ENCODE measurements around the gene HOXA5.
A peak's percentile ranks its signal among the peaks of the same experiment; 100 is the strongest.

Gene HOXA5

DNA sequence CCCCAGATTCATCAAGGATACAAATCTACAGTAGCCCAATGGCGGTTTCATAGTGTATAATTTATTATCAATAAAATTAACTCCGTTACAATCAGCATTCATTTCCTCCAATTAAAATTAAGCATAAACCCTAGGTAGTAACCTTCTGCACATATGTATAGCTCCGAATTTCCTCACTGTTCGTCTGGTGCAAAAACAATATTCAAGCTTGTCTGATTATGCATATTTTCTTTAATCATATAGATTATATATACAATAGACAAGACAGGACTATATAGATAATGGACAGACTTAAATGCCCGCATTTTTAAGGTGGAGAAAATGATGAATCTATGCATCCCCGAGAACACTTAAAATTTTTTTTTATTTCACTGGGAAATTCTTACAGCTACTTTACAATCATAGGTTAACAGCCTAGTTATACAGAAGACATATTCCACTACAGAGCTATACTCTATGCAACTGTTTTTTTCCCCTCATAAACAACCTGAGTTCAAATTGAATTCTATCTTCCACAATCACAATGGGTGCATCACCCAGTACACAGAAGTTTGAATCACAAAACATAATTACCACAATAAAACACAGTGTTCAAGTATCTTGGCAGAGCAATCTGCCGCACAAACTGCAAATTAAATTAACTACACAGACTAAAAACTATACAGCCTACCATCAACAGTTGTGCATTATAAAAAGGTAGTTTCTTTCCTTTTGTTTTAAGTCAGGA, 19.2 kb upstream of the HOXA5 start:
- FAIRE-seq, result no peak
- TF ChIP-seq POLR2A (IDR thresholded peaks at IDR 0.05; ENCODE audit: low read depth, low read length), result no peak
- no peak for DNase-seq (ENCODE audit: insufficient read length, low spot score)

GRCh38 chr7:27161721-27162560, 18.5 kb upstream of the HOXA5 start:
- no peak for DNase-seq (ENCODE audit: insufficient read length, low spot score)
- no peak for FAIRE-seq
- no peak for TF ChIP-seq POLR2A (IDR thresholded peaks at IDR 0.05; ENCODE audit: low read depth, low read length)

DNA sequence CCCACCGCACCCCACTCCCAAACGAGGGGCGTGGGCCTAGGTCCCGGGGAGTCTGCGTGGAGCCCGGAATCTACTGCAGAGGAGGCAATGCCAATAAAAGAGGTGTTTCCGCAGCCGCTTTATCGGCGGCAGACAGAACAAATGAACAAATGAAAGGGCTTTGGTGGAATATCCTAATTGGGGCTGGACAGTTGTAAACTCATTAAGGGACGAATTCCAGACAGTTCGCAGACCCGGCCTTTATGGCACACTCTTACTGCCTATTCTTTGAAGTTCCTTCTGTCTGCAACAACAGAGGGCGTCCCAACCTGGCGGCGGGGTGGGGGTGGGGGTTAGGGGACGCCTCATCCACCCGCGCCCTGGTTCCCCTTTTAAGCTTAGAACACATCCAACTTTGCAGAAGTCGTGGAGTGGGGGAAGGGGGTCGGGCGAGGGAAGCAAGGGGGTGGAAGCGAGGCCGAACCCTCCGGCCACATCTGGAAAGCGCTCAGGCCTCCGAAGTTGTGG, 17.8 kb upstream of the HOXA5 start:
- FAIRE-seq, result no peak
- DNase-seq (ENCODE audit: insufficient read length, low spot score), result no peak
- no peak for TF ChIP-seq POLR2A (IDR thresholded peaks at IDR 0.05; ENCODE audit: low read depth, low read length)

- TF ChIP-seq POLR2A (IDR thresholded peaks at IDR 0.05; ENCODE audit: low read depth, low read length), result no peak
- FAIRE-seq (peak; percentile 60), DNase-seq (ENCODE audit: insufficient read length, low spot score) (peak; percentile 98)
Measured at GRCh38 chr7:27160546-27161213, 17.2 kb upstream of the HOXA5 start.

- no peak for TF ChIP-seq POLR2A (IDR thresholded peaks at IDR 0.05; ENCODE audit: low read depth, low read length)
- no peak for DNase-seq (ENCODE audit: insufficient read length, low spot score)
- FAIRE-seq, result no peak
Measured at GRCh38 chr7:27160145-27160545, 16.7 kb upstream of the HOXA5 start.

- FAIRE-seq (no peak), DNase-seq (ENCODE audit: insufficient read length, low spot score) (no peak)
- no peak for TF ChIP-seq POLR2A (IDR thresholded peaks at IDR 0.05; ENCODE audit: low read depth, low read length)
Measured at GRCh38 chr7:27159266-27160144, 16.0 kb upstream of the HOXA5 start.

DNA sequence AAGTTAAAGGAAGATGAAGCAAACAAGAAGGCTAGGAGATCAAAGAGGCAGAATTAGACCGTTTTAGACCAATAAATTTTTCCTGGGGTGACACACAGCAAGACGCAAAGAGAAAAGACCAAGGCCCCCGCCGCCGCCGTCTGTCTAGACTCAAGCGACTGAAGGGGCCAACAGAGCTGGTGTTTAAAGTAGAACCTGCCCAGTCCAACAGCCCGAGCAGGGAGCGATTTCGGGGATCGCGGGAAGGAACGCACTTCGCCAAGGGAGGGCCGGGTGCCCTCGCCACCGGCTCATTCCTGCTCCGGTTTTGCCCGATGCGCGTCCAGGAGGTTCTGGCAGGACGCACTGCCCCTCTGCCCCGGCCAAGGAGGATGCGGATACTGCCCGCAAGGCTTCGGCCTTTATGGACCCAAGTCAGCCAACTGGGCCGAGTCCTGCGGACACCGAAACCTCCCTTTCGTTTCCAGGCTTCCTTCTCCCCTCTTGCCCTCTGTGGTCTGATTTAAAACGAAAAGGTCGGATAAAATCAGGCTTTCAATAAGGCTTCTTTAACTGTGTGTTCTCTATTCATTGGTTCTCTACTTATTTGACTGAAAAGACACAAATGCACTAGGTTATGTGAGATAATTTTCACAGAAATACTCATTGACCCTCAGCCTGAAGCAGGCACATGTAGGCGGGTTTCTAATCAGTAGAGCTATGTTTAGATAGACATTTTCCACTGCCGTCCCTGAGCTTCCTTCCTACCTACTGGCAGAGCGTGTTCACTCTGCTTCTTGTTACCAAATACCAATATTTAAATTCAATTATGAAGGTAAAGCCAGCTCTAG, 15.2 kb upstream of the HOXA5 start:
- no peak for TF ChIP-seq POLR2A (IDR thresholded peaks at IDR 0.05; ENCODE audit: low read depth, low read length)
- DNase-seq (ENCODE audit: insufficient read length, low spot score), result no peak
- no peak for FAIRE-seq

GRCh38 chr7:27157702-27158431, 14.4 kb upstream of the HOXA5 start:
- no peak for FAIRE-seq
- TF ChIP-seq POLR2A (IDR thresholded peaks at IDR 0.05; ENCODE audit: low read depth, low read length), result no peak
- no peak for DNase-seq (ENCODE audit: insufficient read length, low spot score)

GRCh38 chr7:27156916-27157701, 13.6 kb upstream of the HOXA5 start:
- FAIRE-seq (no peak), DNase-seq (ENCODE audit: insufficient read length, low spot score) (no peak)
- TF ChIP-seq POLR2A (IDR thresholded peaks at IDR 0.05; ENCODE audit: low read depth, low read length), result no peak

- no peak for FAIRE-seq
- TF ChIP-seq POLR2A (IDR thresholded peaks at IDR 0.05; ENCODE audit: low read depth, low read length), result no peak
- DNase-seq (ENCODE audit: insufficient read length, low spot score), result no peak
Measured at GRCh38 chr7:27156508-27156898, 13.0 kb upstream of the HOXA5 start, which contains the start of gene HOXA7. HOXA7 (minus strand) TSS chr7:27156675; CDS start chr7:27156545, 130 bp downstream.

Data from H54 (cell line).